Endodermal cell (in vitro differentiated cells): ENCODE data around the gene THBS3. TPM values are rescaled to one million over a fixed set of nuclear protein-coding genes. Genes with fewer than 3 reads are reported as not detected.
"Not testable (repeated sequence)": the region's sequence is repeated elsewhere in the genome, so short reads cannot be mapped to it uniquely, and the experiment has no call there.

ENCODE experiments used
- DNase-seq: peaks from one replicate; pipeline ENCODE4 v3.0.0-alpha.2; 2017
- H3K27ac ChIP-seq: 2 replicates; pipeline ENCODE4 v1.5.1; 2013; ENCODE audit warnings: mild to moderate bottlenecking, low read depth, low read length, moderate library complexity
- H3K27me3 ChIP-seq: 2 replicates; pipeline ENCODE4 v1.6.1; 2013; ENCODE audit warnings: mild to moderate bottlenecking, low read length, moderate library complexity; ENCODE audit not compliant: insufficient read depth, control insufficient read depth, poor library complexity, severe bottlenecking
- H3K36me3 ChIP-seq: 2 replicates; pipeline ENCODE4 v1.7.0; 2013; ENCODE audit warnings: mild to moderate bottlenecking, low read length, moderate library complexity; ENCODE audit not compliant: control insufficient read depth, insufficient read depth
- H3K4me1 ChIP-seq: one replicate; pipeline ENCODE4 v1.7.0; 2013; ENCODE audit warnings: low read length; ENCODE audit not compliant: control insufficient read depth, insufficient read depth
- H3K4me3 ChIP-seq: 2 replicates; pipeline ENCODE4 v1.5.1; 2013; ENCODE audit warnings: mild to moderate bottlenecking, low read length, moderate library complexity
- H3K9ac ChIP-seq: 2 replicates; pipeline ENCODE4 v1.6.1; 2013; ENCODE audit warnings: mild to moderate bottlenecking, low read length, moderate library complexity; ENCODE audit not compliant: poor library complexity, severe bottlenecking; ENCODE audit errors: extremely low read depth
- H3K9me3 ChIP-seq: 2 replicates; pipeline ENCODE4 v1.6.1; 2013; ENCODE audit warnings: mild to moderate bottlenecking, low read length, moderate library complexity; ENCODE audit not compliant: control insufficient read depth
- H3K27ac Mint-ChIP-seq: 2 replicates; pipeline ENCODE4 v1.8.0; 2020; ENCODE audit warnings: mixed read lengths
- H3K27me3 Mint-ChIP-seq: 2 replicates; pipeline ENCODE4 v1.8.0; 2021; ENCODE audit warnings: mild to moderate bottlenecking, mixed read lengths; ENCODE audit not compliant: insufficient read depth
- H3K36me3 Mint-ChIP-seq: 2 replicates; pipeline ENCODE4 v1.8.0; 2020; ENCODE audit warnings: low read depth, mixed read lengths
- H3K4me1 Mint-ChIP-seq: 2 replicates; pipeline ENCODE4 v1.8.0; 2020; ENCODE audit warnings: mixed read lengths
- H3K4me3 Mint-ChIP-seq: 2 replicates; pipeline ENCODE4 v1.8.0; 2020; ENCODE audit warnings: mild to moderate bottlenecking, moderate library complexity, mixed read lengths
- H3K9me3 Mint-ChIP-seq: 2 replicates; pipeline ENCODE4 v1.8.0; 2020; ENCODE audit warnings: mild to moderate bottlenecking, mixed read lengths
- CTCF ChIP-seq: fragments of 200-600 bp; sonication (generic); conservative IDR thresholded peaks from 2 replicates; pipeline ENCODE4 v1.5.0; 2021; ENCODE audit warnings: antibody characterized with exemption, mild to moderate bottlenecking
- WGBS, 2 experiments: methylation state at CpG; one replicate each; pipeline versions ENCODE4 v1.1.5 to v1.1.7; 2013; ENCODE audit warnings: missing lambda C conversion rate in 2 of 2, mixed read lengths in 1 of 2; ENCODE audit not compliant: insufficient coverage in 1 of 2, insufficient read length in 1 of 2; 5-methylcytosine and 5-hydroxymethylcytosine counted together
- total RNA-seq, 2 donors: library from RNA; stranded (reverse); fragmentation: NEBNext Ultra II Directional in 1 of 2; extraction: Animal tissue kit (Norgen Biotek cat#: 25700) in 1 of 2; gene quantifications; 2 replicates in 1 of 2; 3 replicates in 1 of 2; pipeline ENCODE4 v1.2.1, GENCODE V29; 2021

Gene THBS3
- total RNA-seq, 2 donors from 2014 or later: 17.6 to 27.9 TPM

- H3K9me3 Mint-ChIP-seq: no peaks in the 10 kb centered on the region
- peak overlapping the region; percentile 79 for H3K4me3 ChIP-seq
- no peak overlapping the region for H3K9ac ChIP-seq
- peaks cover 16% of the 10 kb centered on the region for H3K36me3 ChIP-seq
- no peak for TF ChIP-seq CTCF
- no peaks in the 10 kb centered on the region for H3K9me3 ChIP-seq
- H3K27ac ChIP-seq: peak overlapping the region; percentile 99
- H3K27me3 ChIP-seq: no peaks in the 10 kb centered on the region
- peaks cover 4% of the 10 kb centered on the region for H3K27me3 Mint-ChIP-seq
- H3K4me1 ChIP-seq: no peaks in the 10 kb centered on the region
- DNase-seq: no peak
- WGBS, 2 experiments: 89% methylated on average over 19 to 20 of the region's 20 CpGs
- H3K4me3 Mint-ChIP-seq: peak overlapping the region; percentile 87
- H3K4me1 Mint-ChIP-seq: peaks cover 19% of the 10 kb centered on the region
- H3K27ac Mint-ChIP-seq: peak overlapping the region; percentile 53
- peaks cover 48% of the 10 kb centered on the region for H3K36me3 Mint-ChIP-seq
These were observed 10.6 kb downstream of the THBS3 start for GRCh38 chr1:155196893-155197638.

GRCh38 chr1:155196103-155196892 is 11.4 kb downstream of the THBS3 start:
- H3K27me3 ChIP-seq: no peaks in the 10 kb centered on the region
- H3K9ac ChIP-seq: no peak overlapping the region
- Mint-ChIP-seq H3K36me3 (peaks cover 42% of the 10 kb centered on the region), H3K27ac (peak overlapping the region; percentile 91), H3K27me3 (peaks cover 5% of the 10 kb centered on the region), H3K4me1 (peaks cover 21% of the 10 kb centered on the region), H3K9me3 (no peaks in the 10 kb centered on the region), H3K4me3 (peak overlapping the region; percentile 87)
- peak overlapping the region; percentile 79 for H3K4me3 ChIP-seq
- TF ChIP-seq CTCF: no peak
- peak overlapping the region; percentile 99 for H3K27ac ChIP-seq
- 22 to 62% methylated on average over 4 to 6 of the region's 6 CpGs for WGBS, 2 experiments
- H3K9me3 ChIP-seq: no peaks in the 10 kb centered on the region
- DNase-seq: peak; percentile 93
- H3K4me1 ChIP-seq: no peaks in the 10 kb centered on the region
- H3K36me3 ChIP-seq: peaks cover 16% of the 10 kb centered on the region

- peak; percentile 56 for DNase-seq
- H3K9me3 ChIP-seq: no peaks in the 10 kb centered on the region
- Mint-ChIP-seq H3K27ac (peak overlapping the region; percentile 91), H3K27me3 (peaks cover 5% of the 10 kb centered on the region), H3K4me1 (peaks cover 21% of the 10 kb centered on the region), H3K4me3 (peak overlapping the region; percentile 87), H3K9me3 (no peaks in the 10 kb centered on the region), H3K36me3 (peaks cover 34% of the 10 kb centered on the region)
- no peaks in the 10 kb centered on the region for H3K4me1 ChIP-seq
- 9 to 16% methylated on average over 9 to 27 of the region's 27 CpGs for WGBS, 2 experiments
- H3K36me3 ChIP-seq: peaks cover 16% of the 10 kb centered on the region
- H3K27me3 ChIP-seq: no peaks in the 10 kb centered on the region
- peak overlapping the region; percentile 39 for H3K9ac ChIP-seq
- peak overlapping the region; percentile 79 for H3K4me3 ChIP-seq
- no peak for TF ChIP-seq CTCF
- H3K27ac ChIP-seq: peak overlapping the region; percentile 99
These were observed 12.2 kb downstream of the THBS3 start for GRCh38 chr1:155195201-155196102.

GRCh38 chr1:155193991-155194240 is 13.8 kb downstream of the THBS3 start:
- not testable (repeated sequence) for H3K4me1 ChIP-seq, H3K9me3 ChIP-seq, DNase-seq, H3K27me3 ChIP-seq, H3K27me3 Mint-ChIP-seq, H3K9me3 Mint-ChIP-seq
- Histone ChIP-seq H3K4me3 (peak overlapping the region; percentile 79), H3K36me3 (peaks cover 16% of the 10 kb centered on the region), H3K27ac (peak overlapping the region; percentile 93), H3K9ac (peak overlapping the region; percentile 60)
- Mint-ChIP-seq H3K27ac (peak overlapping the region; percentile 95), H3K4me3 (peak overlapping the region; percentile 87), H3K4me1 (peaks cover 21% of the 10 kb centered on the region), H3K36me3 (peaks cover 23% of the 10 kb centered on the region)
- WGBS, 2 experiments: 2 to 12% methylated on average over 8 to 16 of the region's 16 CpGs
